Urothelium cell line (cell line): ENCODE measurements around the gene ADGRV1.
"Not testable (repeated sequence)": the region's sequence is repeated elsewhere in the genome, so short reads cannot be mapped to it uniquely, and the experiment has no call there.

Source experiments
- DNase-seq: peaks from one replicate; pipeline ENCODE4 v3.0.0; 2011; ENCODE audit warnings: low spot score, mixed read lengths
- FAIRE-seq: peaks from 2 replicates; lab custom pipeline; 2011; peaks lifted over from hg19 to GRCh38; lab: Jason Lieb, UNC

The ADGRV1 gene

DNA sequence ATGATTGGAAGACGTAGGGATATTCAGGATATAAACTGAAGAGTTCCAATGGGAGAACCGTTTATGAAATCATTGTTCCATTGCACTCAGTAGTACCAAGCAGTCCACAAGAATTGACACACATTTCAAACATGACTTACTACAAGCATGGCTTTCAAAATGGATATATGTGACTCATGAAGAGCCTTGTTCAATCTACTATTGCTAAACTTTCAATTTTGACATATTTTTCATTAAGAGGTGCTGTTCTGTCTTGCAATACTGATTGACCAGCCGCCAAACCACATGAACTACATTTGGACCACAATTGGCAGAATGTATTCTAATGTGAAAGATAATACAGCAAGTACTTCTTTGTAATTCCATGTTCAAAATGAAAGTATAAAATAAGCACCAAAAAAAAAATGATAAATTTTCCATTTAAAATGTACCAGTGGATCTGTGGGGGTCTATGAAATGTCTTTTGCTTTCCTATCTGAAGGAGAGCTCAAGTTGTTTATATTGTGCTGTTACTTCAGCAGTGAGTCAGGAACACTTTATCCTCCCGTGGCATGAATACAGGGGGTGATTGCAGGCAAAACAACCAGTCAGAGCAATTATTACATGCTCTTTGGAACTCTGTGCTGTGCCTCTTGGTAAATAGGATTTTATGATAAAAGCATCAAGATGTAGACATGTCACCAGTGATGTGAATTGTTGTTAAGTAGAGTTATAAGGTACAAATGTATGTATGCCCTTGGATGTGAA is 458.5 kb downstream of the ADGRV1 start:
- FAIRE-seq (no peak), DNase-seq (no peak)

DNA sequence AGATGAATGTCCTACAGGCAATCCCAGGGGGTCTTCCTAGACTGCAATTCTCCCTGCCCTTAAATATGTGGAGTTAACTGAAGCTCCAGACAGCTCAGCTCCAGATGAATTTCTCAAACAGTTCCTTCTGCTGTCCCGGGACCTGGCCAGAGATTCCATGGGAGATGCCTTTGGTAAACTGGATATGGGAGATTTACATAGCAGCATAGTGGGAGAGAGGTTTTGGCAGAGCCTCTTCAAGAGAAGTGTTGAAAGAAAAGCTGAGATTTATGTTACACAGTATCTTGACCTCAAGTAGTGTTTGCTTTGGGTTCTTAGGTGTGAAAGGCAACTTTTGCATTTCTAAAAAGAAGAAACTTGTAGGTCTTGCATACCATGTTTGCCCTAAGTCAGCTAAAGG is 459.6 kb downstream of the ADGRV1 start:
- DNase-seq = no peak
- FAIRE-seq = no peak

DNA sequence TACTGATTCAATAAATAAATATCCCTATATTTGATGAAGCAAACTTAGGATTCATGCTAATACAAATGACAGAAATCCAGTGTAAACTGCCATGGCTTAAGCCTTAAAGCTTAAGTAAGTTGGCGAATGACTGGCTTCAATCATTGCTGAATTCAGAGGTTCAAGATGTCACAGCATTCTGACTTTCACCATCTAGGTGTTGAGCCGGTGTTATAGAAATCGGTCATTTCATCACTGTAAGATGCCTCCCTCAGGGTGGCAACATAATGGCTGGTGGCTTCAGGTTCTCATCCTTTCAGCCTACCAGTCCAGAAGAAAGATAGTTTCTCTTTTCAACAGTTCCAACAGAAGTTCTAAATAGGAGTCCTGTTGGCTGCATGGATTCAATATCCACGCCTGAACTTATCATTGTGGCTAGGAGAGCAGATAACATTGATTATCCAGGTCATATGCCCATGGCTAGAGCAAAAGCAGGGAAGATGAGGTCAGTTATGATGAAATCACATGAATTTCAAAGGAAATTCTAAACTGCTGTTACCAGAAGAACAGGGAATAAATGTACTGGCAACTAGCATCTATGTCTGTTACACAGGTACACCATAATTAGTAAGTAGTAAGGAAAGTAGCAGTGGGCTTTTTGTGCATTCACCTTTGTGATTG is 460.2 kb downstream of the ADGRV1 start:
- FAIRE-seq (no peak), DNase-seq (no peak)

GRCh38 chr5:91020065-91020800 is 461.6 kb downstream of the ADGRV1 start:
- FAIRE-seq (no peak), DNase-seq (no peak)

DNA sequence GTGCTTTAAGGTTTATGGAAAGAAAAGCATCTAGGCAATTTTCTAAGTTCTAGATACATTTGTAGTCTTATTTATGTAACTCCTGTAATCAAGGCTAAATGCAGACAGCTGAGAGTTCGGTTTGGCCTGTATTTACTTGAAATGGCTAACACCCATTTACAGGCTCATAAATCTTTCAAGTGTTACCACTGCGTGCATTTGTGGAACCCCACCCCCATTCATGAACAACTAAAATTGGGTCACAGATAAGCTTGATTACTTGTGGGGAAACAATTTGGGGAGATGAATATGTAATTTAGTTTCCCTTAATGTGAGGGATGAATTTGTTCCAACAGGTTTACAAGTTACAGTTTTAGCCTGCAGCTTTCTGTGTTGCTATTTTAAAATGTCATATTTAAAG is 463.9 kb downstream of the ADGRV1 start:
- DNase-seq (no peak), FAIRE-seq (no peak)

- no peak for FAIRE-seq
- no peak for DNase-seq
These were observed 465.6 kb downstream of the ADGRV1 start for GRCh38 chr5:91024206-91024605.

DNA sequence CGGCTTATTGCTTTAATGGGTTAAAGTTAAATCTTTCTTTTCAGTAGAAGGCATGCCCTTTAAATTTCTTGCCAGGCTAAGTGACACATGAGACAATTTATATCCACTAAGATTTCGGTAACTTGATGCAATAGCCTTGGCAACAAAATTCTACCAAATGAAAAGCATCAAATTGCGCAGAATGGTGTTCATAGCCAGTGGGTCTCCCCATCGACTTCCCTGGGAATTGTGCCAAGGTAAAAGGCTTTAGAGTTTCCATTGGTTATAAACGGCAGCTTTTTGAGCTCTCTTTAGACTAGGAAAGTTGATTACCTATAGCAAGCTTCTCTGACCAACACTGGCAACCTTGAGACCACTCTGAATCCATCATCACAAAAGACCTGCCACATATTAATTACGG is 466.1 kb downstream of the ADGRV1 start:
- no peak for DNase-seq
- FAIRE-seq = no peak

- DNase-seq (no peak), FAIRE-seq (no peak)
These were observed 466.9 kb downstream of the ADGRV1 start for GRCh38 chr5:91025449-91025848.

GRCh38 chr5:91025956-91026355 is 467.4 kb downstream of the ADGRV1 start:
- FAIRE-seq (no peak), DNase-seq (no peak)

DNA sequence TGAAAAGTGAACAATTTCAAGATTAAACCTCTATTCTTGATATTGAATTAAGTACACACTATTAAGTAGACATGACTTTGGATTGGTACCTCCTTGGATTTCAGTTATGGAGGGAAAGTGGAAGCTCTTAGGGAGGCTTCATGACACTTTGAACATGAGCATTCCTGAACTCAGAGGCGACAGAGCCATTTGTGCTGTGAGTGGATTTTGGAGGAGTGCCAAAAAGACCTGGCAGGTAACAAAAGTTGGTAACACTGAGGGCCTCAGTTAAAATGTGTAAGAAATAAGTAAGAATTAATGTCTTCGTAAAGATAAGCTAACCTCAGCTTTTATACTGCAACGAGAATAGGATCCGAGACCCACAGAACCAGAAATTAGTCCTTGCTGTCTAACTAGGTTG is 467.9 kb downstream of the ADGRV1 start:
- FAIRE-seq (no peak), DNase-seq (no peak)

DNA sequence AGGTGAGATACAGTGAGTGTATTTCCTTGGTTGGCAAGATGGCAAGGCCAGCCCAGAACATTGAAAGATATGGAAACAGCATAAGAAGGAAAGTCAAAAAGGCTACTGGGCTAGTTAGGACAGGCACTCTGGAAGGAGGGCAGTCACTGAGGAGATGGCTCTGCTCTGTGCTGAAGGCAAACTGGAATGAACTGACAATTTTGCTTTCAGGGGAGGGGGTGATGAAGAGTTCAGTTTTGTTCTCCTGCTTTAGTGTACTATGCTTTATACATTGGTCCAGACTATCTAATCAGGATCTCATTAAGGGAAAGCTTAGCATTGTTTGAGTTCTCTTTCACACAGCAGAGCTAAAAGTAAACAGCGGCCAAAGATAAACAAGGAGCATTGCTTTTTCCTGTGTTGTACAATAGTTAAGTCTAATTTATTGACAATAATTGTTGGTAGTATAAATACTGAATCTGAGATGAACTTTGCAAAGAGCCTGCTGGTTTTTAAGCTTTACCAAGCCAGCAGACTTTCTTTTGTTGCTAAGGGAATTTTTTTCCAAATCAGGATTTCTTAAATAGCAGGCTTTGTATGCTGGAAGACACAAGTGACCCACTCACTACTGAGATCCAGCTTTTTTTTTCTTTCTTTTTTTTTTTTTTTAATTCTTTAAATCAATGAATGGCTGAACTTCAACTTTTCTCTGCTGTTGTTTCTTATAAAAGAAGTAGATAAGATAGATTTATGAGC is 469.0 kb downstream of the ADGRV1 start:
- FAIRE-seq = no peak
- no peak for DNase-seq

DNA sequence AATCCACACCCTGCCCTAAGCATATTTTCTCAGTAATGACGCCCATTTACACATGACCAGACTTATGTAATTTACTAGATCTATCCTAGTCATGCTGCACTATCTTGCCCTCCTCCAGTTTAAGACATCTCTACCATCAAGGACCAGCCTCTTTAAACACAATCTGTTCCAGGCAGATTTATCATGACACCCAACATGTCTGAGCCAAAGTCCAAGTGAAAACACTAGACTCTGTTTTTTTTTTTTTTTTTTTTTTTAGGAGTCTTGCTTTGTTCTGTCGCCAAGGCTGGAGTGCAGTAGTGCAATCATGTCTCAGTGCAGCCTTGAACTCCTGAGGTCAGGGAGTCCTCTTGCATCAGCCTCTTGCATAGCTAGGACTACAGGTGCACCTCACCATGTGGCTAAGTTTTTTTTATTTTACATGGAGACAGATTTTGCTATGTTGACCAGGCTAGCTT is 469.9 kb downstream of the ADGRV1 start:
- DNase-seq = no peak
- no peak for FAIRE-seq

DNA sequence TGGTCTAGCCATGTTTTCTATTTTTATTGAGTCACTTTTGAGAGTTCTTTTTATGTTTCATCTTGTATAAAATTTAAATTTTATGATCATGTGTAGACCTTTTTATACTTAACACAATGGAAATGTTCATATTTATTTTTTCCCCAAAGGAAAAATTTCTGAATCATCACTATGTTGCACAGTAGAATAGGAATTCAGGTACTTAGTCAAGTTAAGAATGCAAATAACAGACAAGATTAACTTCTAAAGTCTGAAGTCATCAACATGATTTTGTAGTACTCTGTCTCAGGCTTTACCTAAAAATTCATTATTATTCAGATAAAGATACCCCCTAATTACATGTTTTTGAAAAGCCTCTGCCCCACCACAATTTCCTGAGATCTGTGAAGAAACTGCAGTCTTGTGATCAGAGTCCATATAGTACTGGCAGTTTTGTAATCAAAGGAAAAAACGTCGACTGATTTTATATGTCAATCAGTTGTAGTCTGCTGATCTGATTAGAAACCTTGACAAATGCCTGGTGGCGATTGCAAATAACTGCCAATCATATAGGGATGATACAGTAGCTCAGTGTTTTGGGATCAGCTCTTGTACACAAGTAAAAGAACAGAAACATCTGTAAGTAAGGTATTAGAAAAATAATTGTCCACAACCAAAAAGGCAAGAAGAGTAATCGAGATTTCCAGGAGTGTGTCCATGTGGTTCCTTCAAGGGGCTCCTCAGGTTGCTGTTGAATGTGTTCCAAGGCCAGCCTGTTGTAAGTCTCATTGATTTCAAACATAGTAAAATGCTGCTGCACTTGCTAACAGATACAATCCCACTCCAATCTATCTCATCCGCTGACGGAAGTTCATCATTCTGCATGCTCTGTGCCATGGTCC is 472.2 kb downstream of the ADGRV1 start:
- no peak for DNase-seq
- no peak for FAIRE-seq

- no peak for DNase-seq
- FAIRE-seq = no peak
These were observed 472.8 kb downstream of the ADGRV1 start for GRCh38 chr5:91031402-91031752.

- FAIRE-seq (no peak), DNase-seq (no peak)
These were observed 473.5 kb downstream of the ADGRV1 start for GRCh38 chr5:91032125-91032524.

DNA sequence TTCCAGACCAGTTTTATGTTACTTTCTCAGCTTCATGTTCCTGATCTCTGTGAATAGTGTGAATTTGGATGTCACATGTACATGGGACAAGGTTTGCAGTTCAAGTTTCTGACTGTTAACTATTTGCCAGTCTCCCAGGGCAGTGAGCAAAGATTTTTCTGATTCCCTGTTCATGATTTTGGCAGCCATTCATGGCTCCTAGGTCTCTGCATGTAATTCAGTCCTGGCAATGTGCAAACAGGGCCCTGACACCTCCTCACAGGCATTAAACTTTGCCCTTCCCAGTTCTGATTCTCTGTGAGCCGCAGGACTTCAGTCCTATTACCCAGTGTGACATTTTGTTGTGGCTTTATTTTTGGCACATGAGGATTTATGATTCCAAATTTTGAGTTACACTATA is 474.8 kb downstream of the ADGRV1 start:
- DNase-seq (no peak), FAIRE-seq (no peak)

GRCh38 chr5:91038180-91038808 is 479.7 kb downstream of the ADGRV1 start:
- DNase-seq (no peak), FAIRE-seq (no peak)

- FAIRE-seq, DNase-seq: not testable (repeated sequence)
These were observed 482.5 kb downstream of the ADGRV1 start for GRCh38 chr5:91041132-91041531.

GRCh38 chr5:91042247-91042935 is 483.8 kb downstream of the ADGRV1 start:
- no peak for DNase-seq
- FAIRE-seq = no peak
